Ovary (tissue), 9 donors: ENCODE measurements around the gene SORL1. TPM values are rescaled to one million over a fixed set of nuclear protein-coding genes. Genes with fewer than 3 reads are reported as not detected.

Source experiments
- DNase-seq, 5 donors: peaks; one replicate each; pipeline ENCODE4 v3.0.0-alpha.2; 2019 to 2020
- H3K27ac ChIP-seq, 2 donors: fragments of 200-600 bp; one replicate each; pipeline versions ENCODE4 v1.5.1 to v1.8.0; 2019 to 2022
- H3K27me3 ChIP-seq: fragments of 200-600 bp; one replicate; pipeline ENCODE4 v1.8.0; 2022
- H3K36me3 ChIP-seq: fragments of 200-600 bp; sonication (generic); one replicate; pipeline ENCODE4 v1.5.1; 2019
- H3K4me1 ChIP-seq: one replicate; pipeline ENCODE4 v1.8.1; 2013; ENCODE audit warnings: mild to moderate bottlenecking, moderate library complexity; ENCODE audit not compliant: insufficient read depth
- H3K4me3 ChIP-seq: fragments of 200-600 bp; sonication (generic); one replicate; pipeline ENCODE4 v1.5.1; 2017
- H3K9me3 ChIP-seq, 2 donors: fragments of 200-600 bp in 1 of 2; sonication (generic) in 1 of 2; one replicate each; pipeline versions ENCODE4 v1.5.1 to v1.8.1; 2013 to 2019; ENCODE audit warnings: mild to moderate bottlenecking in 1 of 2, moderate library complexity in 1 of 2
- CTCF ChIP-seq, 3 donors: fragments of 450-650 bp in 2 of 3; fragments of 200-600 bp in 1 of 3; IDR thresholded peaks; one replicate each; pipeline versions ENCODE4 v1.5.1 to v1.8.0; 2016 to 2022; ENCODE audit warnings: antibody characterized with exemption in 3 of 3, mild to moderate bottlenecking in 1 of 3
- EP300 ChIP-seq: sonication (generic); formaldehyde crosslinking; IDR thresholded peaks from one replicate; pipeline ENCODE4 v1.6.1; 2017; ENCODE audit warnings: antibody characterized with exemption
- POLR2A ChIP-seq: fragments of 450-650 bp; IDR thresholded peaks from one replicate; pipeline ENCODE4 v1.6.1; 2017; ENCODE audit warnings: antibody characterized with exemption, mild to moderate bottlenecking, moderate library complexity
- WGBS, 3 donors: extraction: QIAGEN DNeasy Blood & Tissue Kit in 1 of 3; methylation state at CpG; one replicate each; pipeline versions ENCODE4 v1.1.5 to v1.1.7; 2013 to 2017; 5-methylcytosine and 5-hydroxymethylcytosine counted together
- intact Hi-C, 4 donors: fragments of 100-400 bp; cut with DNase I; formaldehyde crosslinking; loops; one replicate each; pipeline versions ENCODE4 v1.11.0 to v1.15.1; 2022 to 2023
- polyA plus RNA-seq, 2 donors: library from polyadenylated mRNA; stranded (reverse); fragments of 200-250 nt in 1 of 2; fragments of 350-450 nt in 1 of 2; fragmentation: Illumina TruSeq in 1 of 2; extraction: RNeasy Lipid Tissue Mini Kit (QIAGEN cat#74804) in 1 of 2; gene quantifications; one replicate each; pipeline ENCODE4 v1.2.3, GENCODE V29; 2013 to 2014
- total RNA-seq, 7 donors: library from RNA; depleted of rRNA in 2 of 7; stranded (reverse); fragments of >200 nt in 2 of 7; fragmentation: NEBNext Ultra II Directional in 3 of 7; extraction: Animal tissue kit (Norgen Biotek cat#: 25700) in 3 of 7; gene quantifications; one replicate each; pipeline versions ENCODE4 v1.1.0 to v1.2.4, GENCODE V29; 2016 to 2023
- donor health status: DM: no; HTN: no; CAD: no; lungs with moderate emphysema.
- donor health status: DM: no; HTN: no; CAD: no.
- donor health status: Bipolar disorder and iron deficiency.
- donor health status: DM: yes; HTN: yes; CAD: no.
- donor health status: DM: no; HTN: no; CAD: no.
- donor health status: DM: yes; HTN: yes; CAD: no.

Gene SORL1
- total and polyA plus RNA-seq, 9 donors, result 2.9 to 64.5 (median 23.4) TPM

GRCh38 chr11:121435132-121435531 is 17.0 kb upstream of the SORL1 start:
- no peak for DNase-seq
- no peaks in the 10 kb centered on the region for H3K9me3 ChIP-seq
- H3K4me1 ChIP-seq, result no peaks in the 10 kb centered on the region
- intact Hi-C loops, result no loop called here
- no peaks in the 10 kb centered on the region for H3K36me3 ChIP-seq
- no peak overlapping the region for H3K27ac ChIP-seq
- H3K27me3 ChIP-seq, result no peaks in the 10 kb centered on the region
- no peak overlapping the region for H3K4me3 ChIP-seq
- TF ChIP-seq POLR2A (no peak), CTCF (IDR thresholded peaks at IDR 0.05) (no peak), EP300 (no peak)
- WGBS, 3 donors, result 63 to 78% (median 74%) methylated on average over 4 of the region's 4 CpGs

GRCh38 chr11:121435551-121436511 is 16.3 kb upstream of the SORL1 start:
- TF ChIP-seq POLR2A, result no peak
- TF ChIP-seq EP300, result no peak
- no peak for TF ChIP-seq CTCF (IDR thresholded peaks at IDR 0.05)
- no peak for DNase-seq
- WGBS, 3 donors, result 93 to 95% (median 95%) methylated on average over 3 of the region's 3 CpGs
- H3K27me3 ChIP-seq, result no peaks in the 10 kb centered on the region
- no peak overlapping the region for H3K4me3 ChIP-seq
- intact Hi-C loops, result no loop called here
- no peaks in the 10 kb centered on the region for H3K36me3 ChIP-seq
- H3K27ac ChIP-seq, result no peak overlapping the region
- H3K4me1 ChIP-seq, result no peaks in the 10 kb centered on the region
- H3K9me3 ChIP-seq, result no peaks in the 10 kb centered on the region

- Histone ChIP-seq H3K27me3 (no peaks in the 10 kb centered on the region), H3K9me3 (no peaks in the 10 kb centered on the region), H3K4me3 (no peak overlapping the region), H3K4me1 (no peaks in the 10 kb centered on the region), H3K36me3 (no peaks in the 10 kb centered on the region), H3K27ac (no peak overlapping the region)
- intact Hi-C loops, result no loop called here
- no peak for DNase-seq
- TF ChIP-seq EP300 (no peak), POLR2A (no peak), CTCF (IDR thresholded peaks at IDR 0.05) (no peak)
These were observed 15.0 kb upstream of the SORL1 start for GRCh38 chr11:121437018-121437685.

- no peak for TF ChIP-seq CTCF (IDR thresholded peaks at IDR 0.05)
- TF ChIP-seq EP300, result no peak
- TF ChIP-seq POLR2A, result no peak
- H3K36me3 ChIP-seq, result no peaks in the 10 kb centered on the region
- H3K27ac ChIP-seq, result no peak overlapping the region
- WGBS, 3 donors, result 41 to 60% (median 51%) methylated on average over 4 of the region's 4 CpGs
- no peaks in the 10 kb centered on the region for H3K9me3 ChIP-seq
- intact Hi-C loops, result no loop called here
- no peak overlapping the region for H3K4me3 ChIP-seq
- no peaks in the 10 kb centered on the region for H3K27me3 ChIP-seq
- DNase-seq, result no peak
- no peaks in the 10 kb centered on the region for H3K4me1 ChIP-seq
These were observed 14.4 kb upstream of the SORL1 start for GRCh38 chr11:121437686-121438078.
